GM10847 (cell line): ENCODE results near the gene NOG.

ENCODE experiments used
- POLR2A ChIP-seq: IDR thresholded peaks from 2 replicates; pipeline ENCODE4 v1.6.1; 2011; ENCODE audit not compliant: insufficient read length; ENCODE audit errors: extremely low read depth

Gene NOG

DNA sequence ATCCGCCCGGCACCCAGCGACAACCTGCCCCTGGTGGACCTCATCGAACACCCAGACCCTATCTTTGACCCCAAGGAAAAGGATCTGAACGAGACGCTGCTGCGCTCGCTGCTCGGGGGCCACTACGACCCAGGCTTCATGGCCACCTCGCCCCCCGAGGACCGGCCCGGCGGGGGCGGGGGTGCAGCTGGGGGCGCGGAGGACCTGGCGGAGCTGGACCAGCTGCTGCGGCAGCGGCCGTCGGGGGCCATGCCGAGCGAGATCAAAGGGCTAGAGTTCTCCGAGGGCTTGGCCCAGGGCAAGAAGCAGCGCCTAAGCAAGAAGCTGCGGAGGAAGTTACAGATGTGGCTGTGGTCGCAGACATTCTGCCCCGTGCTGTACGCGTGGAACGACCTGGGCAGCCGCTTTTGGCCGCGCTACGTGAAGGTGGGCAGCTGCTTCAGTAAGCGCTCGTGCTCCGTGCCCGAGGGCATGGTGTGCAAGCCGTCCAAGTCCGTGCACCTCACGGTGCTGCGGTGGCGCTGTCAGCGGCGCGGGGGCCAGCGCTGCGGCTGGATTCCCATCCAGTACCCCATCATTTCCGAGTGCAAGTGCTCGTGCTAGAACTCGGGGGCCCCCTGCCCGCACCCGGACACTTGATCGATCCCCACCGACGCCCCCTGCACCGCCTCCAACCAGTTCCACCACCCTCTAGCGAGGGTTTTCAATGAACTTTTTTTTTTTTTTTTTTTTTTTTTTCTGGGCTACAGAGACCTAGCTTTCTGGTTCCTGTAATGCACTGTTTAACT lies 1.0 kb downstream of the NOG start:
- TF ChIP-seq POLR2A, result no peak

GRCh38 chr17:56595108-56595418 lies 1.6 kb downstream of the NOG start:
- TF ChIP-seq POLR2A, result no peak

DNA sequence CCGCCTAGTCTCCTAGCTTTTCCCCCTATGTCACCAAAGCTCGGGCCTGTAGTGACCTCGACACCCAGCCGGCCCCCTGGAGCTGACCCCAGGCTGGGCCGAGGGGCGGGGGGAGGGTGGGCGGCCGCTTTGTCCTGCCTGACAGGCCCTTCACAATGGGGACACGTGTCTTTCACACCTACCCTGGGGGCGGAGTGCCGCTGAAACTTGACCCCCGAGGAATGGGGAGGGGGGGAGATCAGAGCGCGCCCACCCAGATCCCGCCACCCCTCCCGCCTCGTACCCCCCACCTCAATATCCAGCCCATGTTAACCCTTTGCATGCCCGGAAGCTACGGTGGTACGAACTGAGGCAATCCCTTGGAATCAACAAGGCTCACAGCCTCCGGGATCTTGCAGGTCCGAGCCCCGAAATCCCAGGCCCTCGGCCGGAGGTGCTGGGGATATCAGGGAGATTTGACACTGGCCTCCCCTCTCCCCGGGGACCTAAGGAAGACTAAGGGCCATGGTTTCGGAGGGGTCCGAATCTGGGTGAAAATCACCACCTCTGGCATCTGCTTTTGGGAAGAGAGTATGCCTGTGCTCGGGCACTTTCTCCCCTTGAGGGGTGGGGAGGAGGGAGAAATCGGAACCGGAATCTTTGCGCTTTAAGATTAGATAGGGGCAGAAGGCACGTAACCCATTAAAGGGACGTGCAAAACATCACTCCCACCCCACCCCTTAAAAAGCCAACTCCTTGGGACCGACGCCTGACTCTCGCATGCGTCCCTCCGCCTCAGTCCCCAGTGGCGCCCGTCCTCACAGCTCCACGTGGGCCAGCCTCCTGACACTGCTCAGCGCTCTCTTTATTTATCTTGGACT lies 2.6 kb downstream of the NOG start:
- TF ChIP-seq POLR2A, result no peak

DNA sequence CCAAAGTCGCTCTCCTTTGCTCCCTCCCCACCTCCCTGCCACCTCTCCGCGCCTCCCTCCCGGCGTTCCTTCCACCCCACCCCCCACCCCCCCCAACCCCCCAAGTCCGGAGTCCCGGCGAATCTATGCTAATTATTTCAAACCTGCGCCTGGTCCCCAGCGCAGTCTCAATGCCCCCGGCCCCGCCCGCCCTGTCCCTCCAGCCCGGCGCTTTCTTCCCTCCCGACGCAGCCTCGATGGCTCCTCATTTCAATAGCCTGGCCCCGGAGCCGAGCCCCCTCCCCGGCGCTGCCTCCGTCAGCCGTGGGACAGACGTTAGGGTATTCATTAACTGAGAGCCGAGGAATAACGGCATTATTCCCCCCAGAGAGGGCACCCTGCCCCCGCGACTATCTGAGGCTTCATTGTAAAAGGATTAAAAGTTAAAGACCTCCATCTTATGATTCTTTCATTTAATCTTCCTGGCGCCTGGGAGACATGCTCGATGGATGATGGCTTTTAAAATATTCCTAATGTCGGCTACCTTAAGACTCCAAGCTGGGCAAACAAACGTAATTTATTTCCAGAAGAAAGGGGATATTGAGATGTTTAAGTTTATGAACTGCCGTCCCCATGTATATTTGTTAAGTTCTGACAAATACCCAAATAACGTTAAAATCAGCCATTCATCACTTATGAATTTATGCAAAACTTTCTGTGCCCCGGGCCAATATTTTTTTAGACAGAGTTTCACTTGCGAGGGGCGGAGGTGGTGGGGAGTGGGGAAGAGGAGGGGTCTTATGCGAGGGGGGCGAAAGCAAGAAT lies 3.4 kb downstream of the NOG start:
- no peak for TF ChIP-seq POLR2A

GRCh38 chr17:56597495-56597990 lies 4.0 kb downstream of the NOG start:
- TF ChIP-seq POLR2A, result no peak

DNA sequence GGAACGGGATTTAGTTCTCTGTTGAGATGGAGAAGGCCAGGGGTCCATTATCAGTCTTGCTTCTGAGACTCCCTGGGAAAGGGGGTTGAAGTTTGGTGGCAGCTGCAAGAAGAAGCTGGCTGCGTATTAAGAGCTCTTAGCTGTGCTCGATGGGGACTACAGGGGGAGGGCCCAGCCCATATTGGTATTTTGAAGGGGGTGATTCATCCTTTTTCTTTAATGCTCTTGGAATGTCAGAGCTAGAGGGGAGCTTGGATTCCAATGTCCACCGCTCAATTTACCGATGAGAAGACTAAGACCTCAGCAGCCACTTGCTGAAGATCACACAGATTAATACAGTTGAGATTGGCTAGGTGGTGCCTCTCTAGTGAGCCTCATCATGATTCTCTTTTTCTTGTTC lies 5.0 kb downstream of the NOG start:
- no peak for TF ChIP-seq POLR2A

DNA sequence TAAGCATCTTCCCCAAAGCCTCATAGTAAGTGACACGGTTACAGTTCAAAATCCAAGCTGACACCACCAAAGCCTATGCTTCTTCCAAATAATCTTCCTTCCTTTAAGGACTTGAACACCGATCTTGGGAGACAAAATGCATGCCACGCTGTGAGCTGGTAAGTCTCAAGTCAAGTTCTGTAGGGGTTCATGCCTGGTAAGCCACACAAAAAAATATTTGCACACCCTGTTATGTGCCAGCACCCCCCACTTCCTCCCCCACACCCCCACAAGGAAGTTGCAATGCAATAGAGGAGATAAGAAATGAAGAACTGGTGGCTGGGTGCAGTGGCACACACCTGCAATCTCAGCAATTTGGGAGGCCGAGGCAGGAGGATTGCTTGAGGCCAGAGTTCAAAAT lies 5.6 kb downstream of the NOG start:
- no peak for TF ChIP-seq POLR2A

- TF ChIP-seq POLR2A, result no peak
Measured at GRCh38 chr17:56599566-56599965, 6.1 kb downstream of the NOG start.

GRCh38 chr17:56600256-56600655 lies 6.8 kb downstream of the NOG start:
- no peak for TF ChIP-seq POLR2A

DNA sequence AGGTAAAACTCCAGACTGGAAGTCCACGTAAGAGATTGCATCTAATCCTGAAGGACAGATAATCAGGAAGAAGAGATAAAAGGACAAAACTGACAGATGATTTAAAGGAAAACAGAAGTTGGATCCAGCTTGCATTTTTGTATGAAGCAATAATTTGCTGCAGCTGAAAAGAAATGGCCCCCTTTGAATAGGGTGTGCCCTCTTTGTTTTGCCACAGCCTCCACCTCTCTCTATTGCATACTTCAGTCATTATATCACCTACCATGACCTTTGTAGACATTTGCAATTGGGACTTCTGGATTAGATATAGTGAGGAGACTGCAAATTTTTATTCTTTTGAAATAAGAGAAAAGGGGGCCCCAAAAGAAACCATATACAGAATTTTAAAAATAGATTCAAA lies 8.1 kb downstream of the NOG start:
- no peak for TF ChIP-seq POLR2A

GRCh38 chr17:56602292-56603130 lies 9.0 kb downstream of the NOG start:
- TF ChIP-seq POLR2A, result no peak

DNA sequence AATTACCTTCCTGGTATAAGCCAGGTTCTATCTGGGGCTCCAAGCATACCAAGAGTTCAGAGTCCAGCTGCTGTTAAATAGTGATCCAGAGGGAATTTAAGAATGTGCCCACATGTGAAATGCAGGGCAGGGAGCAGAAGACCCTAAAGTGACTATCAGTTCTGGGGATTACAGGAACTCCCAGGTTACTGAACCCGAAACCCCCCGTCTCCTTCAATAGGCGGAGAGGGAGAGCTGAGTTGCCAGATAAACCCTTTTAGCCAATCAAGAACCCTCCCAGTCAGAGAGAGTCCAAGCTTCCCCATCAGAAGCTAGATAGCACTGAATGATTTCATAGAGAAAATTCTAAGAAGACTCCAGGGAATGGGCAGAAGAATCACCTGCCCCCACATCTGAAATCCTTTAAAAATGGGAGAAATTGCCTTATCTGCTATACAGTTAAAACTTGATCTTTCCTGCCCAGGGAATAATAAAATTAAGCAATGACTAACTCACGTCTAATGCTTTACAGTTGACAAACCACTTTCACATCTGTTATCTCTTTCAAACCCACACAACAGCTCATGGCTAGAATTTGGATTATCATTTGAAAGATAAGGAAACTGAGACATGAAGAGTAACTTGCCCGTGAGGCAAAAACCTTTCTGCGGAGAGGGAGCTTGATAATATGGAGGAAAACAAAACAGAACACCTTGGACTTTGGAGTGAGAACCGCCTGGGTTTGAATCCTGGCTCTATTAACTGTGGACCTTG lies 10.2 kb downstream of the NOG start:
- no peak for TF ChIP-seq POLR2A

DNA sequence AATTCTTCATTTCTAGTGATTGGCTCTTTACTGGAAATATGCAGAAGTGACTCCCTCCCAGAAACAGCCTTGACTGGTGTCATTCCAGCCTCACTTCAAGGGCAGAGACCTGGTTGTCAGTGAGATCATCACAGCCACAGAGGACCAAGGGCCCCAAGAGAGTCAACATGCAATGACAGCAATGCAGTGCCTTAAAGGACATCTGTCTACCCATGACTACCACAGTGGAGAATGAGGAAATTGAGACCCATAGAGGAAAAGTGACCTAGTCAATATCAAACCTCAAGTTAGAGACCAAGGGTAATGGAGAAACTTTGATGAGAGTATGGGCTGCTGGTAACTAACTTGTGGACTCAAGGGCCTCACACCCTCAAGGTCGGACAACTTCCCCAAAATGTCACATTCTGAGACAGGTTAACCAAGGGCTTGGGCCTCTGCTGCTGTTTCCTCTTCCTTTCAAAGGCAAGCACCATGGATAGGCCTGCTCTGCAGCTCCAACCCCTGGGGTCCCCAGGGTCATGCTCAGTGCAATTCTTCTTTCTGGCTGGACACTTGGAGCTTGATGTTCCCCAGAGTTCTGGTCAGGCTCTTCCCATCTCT lies 11.3 kb downstream of the NOG start:
- no peak for TF ChIP-seq POLR2A

DNA sequence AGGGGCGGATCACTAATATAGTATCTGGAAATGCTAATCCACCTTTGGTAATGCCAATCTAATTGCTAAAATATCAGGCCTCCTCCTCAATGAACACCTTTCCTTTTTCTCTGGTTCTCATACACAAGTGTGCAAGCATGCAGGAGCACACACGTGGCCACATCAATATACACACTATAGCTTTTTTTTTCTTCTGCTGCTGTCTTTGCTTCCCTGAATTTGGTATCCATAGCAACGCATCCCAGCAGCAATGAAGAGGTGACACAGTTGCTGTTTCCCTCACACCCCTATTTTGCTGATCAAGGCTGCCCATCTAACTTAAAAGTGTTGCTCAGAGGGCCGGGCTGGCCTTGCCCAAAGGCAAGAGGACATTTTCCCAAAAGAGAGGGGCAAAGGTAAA lies 15.4 kb downstream of the NOG start:
- TF ChIP-seq POLR2A, result no peak
